Stimulated activated CD4-positive, alpha-beta T cell treated with anti-CD3 and anti-CD28 coated beads, Interleukin-1b, Interleukin-23, amount 100 ng/mL, for 48 hours (primary cell): Measurements from ENCODE around the gene RAB1B.

Experiments
- DNase-seq: peaks from one replicate; pipeline ENCODE4 v3.0.0-alpha.2; 2020

Gene RAB1B

DNA sequence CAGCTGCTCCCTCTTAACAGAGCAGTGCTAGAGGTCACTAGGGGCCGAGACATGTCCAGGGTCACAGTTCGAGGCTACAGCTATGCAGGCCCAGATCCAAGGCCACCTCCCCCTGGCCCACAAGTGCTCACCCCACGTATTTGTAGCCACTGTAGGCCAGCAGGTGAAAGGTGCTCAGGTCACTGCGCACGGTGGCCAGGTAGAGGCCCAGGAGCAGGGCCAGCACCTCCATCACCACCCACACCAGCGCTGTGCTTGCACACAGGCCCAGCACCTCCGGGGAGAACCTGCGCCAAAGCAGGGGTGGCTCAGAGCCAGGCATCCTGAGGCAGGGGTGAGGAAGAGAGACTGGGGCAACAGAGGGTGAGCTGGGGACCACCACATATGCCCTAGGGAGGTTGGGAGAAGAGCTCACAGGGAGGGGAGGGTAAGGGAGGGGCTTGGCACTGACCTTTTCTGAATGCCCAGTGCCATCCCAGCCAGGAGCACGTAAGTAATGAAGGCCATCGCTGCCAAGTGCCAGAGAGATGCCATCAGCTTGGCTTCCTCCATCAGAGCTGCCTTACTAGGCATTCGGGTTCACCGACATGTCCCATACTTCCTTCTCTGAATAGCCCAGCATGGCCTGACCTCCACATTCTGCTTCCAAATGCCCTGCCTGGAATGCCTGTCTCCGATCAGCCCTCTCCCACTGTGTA lies 17.0 kb downstream of the RAB1B start:
- no peak for DNase-seq

DNA sequence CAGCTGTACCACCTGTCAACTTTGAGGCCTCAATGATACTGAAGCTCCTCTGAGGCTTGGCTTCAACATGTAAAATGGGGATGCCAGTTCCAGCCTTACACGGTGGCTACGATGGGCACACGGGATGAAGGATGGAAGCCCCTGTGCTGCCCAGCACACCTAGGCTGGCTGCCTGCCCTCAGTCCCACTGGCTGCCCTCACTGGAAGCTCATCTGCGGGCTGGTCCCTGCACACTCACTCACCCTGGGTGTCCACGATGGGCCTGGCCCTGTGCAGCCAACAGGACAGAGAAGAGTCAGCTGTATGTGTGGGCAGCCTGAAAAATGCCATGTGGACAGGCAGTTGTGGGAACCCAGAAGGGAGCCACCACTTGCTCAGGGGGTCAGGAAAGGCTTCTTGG lies 18.3 kb downstream of the RAB1B start:
- no peak for DNase-seq

DNA sequence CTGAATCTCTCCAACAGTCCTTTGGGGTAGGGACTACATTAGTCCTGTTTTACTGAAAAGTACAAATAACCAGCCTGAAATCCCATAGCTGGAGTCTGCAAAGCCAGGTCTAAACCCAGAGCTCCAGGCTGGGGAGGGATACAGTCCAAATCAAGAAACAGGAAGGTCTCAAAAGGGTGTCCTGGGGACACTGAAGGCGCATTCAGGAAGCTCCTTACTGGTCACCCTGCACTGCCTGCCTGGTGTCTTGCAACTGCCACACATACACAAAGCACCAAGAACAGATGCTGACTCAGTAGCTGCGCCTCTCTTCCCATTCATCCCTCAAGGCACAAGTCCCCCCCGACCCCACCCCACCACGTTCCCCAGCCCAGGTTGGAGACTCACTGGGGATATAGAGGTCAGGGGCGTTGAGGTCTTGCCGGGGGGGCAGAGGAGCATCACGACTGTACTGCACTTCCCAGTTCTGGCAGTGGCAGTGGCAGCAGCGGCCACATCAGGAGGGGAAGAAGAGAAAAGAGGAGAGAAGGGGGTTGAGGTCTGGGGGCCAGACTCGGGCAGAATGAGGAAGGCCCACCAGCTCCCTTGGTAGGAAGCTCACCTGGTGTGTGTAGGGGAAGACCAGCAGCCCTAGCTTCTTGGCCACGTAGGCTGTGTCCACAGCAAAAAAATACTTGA lies 18.9 kb downstream of the RAB1B start:
- no peak for DNase-seq

DNA sequence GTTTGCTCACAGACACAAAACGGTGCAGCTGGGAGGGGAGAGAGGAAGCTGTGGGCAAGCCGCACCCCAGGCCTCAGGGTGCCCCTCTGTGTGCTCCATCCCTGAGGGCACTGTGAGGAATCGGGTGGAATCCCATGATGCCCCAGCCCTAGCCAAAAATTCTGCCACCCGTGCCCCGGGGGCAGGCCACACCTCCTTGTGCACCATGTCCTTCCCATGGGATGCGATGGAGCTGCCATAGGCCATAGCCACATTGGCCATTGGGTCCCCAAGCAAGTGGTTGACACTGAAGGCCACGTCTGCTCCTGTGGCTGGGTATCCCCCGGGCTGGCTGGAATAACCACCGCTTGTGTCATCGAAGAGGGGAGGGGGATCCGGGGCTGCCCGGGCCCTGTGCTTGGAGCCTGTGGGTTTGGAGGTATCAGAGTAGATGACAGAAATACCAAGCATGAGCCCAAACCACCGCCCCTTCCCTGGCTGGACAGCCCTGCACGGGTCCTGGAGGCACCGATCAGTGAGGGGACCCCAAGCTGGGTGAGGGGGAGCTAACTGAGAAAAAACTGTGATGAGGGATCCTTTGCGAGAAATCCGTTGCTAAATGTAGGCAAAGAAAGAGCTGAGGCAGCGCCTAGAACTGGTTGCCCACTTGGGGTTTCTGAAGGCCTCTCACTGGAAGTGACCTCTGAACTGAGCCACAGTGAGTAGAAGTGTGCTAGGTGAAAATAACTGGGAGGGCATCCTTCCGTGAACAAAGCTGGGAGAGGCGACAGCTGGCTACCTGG lies 19.6 kb downstream of the RAB1B start:
- no peak for DNase-seq

DNA sequence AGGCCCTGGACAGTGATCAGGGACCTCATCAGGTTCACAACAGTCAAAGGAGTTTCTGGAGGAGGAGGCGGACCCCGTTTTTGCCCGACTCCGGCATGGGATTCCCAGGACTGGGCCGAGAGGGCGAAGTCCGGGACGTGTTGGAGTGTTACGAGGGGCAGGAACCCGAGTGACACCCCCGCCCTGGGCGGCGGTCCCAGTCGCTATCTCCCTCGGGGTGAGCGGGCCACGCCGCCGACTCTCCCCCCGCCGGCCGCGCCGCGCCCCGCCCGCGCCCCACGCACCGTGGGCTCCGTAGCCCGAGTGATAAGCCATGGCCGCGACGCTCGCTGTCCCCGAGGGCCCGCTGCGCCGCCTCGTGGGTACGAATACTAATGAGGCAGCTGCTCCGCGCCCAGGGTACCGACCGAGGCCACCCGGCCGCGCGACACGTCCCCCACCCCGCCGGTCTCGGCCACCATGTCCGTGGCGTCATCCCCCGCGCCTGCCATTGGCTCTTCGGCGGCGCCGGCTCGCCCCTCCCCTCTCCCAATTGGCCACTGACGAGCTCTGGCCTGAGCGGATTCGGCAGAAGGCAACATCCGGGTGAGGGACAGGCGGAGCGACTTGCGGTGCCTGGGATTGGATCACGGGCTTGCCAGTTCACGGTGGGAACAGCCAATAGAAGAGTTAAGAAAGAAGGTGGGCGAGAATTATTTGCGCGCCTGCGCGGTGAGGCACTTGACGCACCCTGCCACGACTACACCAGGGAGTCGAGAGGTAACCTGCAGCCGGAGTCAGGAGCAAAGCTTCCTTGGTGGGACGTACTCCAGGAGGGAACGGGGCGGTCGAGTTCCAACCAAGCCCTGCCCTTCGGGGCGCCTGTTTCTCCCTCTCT lies 20.5 kb downstream of the RAB1B start, which contains the start of gene YIF1A:
YIF1A (minus strand) TSS at position 473 of the 877 bp plus-strand sequence; CDS start at position 315, 158 bp downstream.
- peak; percentile 99 for DNase-seq

DNA sequence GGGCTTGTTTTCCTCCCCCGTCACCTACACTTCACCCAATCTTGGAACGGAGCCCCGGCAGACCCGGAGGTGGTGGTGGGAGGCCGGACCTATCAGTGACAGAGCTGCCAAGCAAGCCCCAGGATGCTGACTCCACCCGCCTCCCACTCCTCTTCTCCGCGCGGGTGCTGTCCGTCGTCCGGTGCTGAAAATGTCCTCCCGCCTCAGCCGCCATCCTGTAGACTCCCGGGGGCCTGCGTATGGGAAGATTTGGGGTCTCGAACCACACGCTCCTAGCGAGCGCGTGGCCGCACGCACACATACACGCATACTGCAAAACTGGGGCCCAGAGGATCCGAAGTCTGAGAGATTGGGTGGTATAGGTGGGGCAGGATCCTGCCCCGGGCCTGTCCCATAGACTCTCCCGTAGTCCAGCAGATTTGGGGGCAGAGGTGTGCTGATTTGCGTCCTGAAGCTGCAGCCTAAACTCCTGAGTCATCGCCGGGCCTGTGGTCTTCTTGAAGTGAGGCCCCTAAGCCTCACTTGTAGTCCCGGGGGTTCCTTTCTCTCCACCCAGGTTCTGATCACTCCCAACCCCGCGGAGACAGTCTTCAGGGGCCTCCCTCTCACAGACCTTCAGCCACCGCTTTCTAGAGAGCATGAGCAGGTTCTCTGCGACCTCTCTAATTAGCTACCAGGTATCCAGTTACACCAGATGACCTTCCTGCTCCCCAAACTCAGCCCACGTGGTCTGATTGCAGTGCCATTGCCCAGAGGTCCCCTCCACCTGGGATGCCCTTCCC lies 21.3 kb downstream of the RAB1B start:
- peak; percentile 86 for DNase-seq

DNA sequence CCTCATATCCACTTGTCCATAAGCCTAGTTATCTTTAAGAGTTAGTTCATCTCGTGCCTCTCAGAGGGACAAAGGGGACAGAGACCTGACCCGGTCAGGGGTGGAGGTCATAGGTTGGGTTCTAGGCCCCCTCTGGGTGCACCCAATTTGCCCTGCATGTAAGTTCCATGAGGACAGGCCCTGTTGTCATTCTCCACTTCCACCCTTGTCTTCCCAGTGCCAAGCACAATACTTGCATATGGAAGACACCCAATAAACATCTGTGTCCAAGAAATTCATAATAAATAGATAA lies 21.8 kb downstream of the RAB1B start:
- DNase-seq = no peak

DNA sequence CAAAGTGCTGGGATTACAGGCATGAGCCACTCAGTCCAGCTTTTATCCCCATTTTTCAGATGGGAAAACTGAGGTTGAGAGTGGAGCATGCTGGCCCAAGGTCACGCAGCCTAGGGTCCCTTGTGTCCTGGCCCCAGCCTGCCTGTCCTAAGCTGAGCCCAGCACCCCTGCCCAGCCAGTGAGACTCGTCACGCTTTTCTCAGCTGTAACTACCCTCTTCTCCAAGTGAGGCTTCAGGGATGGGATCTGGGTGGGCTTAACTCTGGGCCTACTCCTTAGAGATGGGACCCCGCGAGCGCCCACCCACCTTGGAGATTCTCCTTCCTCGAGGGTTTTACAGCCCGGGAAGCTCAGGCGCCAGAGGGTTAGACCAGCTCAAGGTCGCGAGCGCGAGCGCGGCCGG lies 22.9 kb downstream of the RAB1B start:
- DNase-seq = no peak

DNA sequence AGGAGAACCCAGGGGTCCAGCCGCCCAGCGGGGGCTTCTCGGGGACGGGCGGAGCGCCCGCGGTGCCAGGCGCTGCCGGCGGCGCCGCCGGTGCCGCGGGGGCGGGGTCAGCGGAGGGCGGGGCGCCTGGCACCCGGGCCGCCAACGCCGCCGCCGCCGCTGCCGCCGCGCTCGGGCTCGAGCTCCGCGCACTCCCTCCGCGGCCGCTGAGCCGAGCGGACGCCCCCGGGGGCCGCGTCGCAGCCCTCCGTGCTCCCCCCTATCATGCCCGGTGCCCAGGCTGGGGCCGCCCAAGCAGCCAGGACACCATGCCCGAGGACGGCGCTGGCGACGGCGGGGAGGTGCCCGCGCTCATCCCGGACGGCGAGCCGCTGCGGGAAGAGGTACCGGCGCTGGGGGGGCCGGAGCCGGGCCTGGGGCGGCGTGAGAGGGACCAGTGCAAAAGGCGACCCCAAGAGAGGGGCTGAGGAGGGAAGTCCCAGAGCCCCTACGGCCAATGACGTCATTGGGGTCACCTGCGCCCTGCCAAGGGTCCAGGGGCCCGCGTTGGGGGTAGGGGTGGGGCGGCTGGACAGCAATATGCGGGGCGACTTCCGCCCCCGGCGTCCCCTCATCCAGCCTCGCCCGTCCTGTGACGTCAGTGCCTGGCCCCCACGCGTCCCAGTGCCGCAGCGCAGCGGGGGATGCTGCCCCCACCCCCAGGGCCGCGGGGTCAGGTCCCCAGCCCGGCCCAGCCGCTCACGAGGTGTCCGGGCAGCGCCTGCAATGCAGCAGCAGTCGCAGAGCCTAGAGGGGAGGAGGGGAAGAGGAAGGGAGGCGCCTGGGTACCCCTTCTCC lies 23.5 kb downstream of the RAB1B start, which contains the start of gene TMEM151A:
TMEM151A (plus strand) TSS at position 189 of the 837 bp plus-strand sequence; CDS start at position 309, 120 bp downstream.
- no peak for DNase-seq

DNA sequence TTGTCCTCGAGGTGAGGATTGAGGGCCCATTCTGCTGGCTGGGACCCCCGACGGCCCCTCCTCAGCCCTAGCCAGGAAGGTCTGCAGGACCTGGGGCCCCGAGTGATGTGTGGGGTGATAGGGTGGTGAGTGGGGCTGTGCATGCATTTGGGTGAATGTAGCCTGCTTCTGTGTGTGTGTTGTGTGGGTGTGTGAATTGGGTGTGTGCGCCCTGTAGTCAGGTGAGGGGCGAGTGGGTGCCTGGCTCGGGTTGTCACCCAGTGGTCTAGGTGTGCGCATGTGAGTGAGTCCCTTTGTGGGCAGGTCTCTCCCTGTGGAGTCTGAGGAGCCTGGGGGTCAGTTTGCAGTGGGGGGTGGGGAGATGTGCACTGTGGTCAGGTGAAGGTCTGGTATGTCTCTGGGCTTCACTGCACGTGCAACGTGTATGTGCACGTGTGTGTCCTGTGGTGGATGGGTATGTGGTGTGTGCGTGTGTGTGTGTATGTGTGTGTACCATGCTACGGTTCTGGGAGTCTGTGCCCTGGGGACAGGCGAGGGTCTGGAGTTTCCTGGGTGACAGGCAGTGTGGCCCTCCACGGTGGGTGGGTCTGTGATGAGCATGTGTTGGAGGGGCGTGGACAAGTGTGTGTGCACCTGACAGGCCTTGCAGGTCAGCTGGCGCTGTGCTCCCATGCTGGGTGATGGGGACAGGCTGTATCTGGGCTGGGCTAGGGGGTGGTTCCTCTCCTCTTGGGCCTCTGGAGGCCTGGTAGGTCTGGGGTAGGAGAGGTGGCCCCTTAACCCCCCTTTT lies 24.3 kb downstream of the RAB1B start:
- no peak for DNase-seq

DNA sequence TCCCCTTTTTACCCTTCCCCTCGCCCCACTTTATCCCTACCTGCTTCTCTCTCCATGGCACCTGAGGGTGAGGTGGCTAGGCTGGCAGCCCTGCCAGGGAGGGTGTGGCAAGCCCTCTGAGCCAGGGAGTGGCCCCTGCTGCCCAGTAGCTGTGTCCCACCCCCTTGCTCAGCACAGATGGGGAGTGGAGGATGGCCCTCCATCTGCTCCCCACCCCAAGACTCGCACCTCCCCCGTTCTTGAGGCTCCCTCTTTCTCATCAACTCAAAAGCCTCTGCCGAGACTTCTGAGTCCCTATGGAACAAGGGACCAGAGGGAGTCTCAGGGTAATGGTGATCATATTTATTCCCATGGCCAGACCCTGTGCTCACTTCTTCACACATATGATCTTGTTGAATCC lies 24.9 kb downstream of the RAB1B start:
- DNase-seq = no peak

DNA sequence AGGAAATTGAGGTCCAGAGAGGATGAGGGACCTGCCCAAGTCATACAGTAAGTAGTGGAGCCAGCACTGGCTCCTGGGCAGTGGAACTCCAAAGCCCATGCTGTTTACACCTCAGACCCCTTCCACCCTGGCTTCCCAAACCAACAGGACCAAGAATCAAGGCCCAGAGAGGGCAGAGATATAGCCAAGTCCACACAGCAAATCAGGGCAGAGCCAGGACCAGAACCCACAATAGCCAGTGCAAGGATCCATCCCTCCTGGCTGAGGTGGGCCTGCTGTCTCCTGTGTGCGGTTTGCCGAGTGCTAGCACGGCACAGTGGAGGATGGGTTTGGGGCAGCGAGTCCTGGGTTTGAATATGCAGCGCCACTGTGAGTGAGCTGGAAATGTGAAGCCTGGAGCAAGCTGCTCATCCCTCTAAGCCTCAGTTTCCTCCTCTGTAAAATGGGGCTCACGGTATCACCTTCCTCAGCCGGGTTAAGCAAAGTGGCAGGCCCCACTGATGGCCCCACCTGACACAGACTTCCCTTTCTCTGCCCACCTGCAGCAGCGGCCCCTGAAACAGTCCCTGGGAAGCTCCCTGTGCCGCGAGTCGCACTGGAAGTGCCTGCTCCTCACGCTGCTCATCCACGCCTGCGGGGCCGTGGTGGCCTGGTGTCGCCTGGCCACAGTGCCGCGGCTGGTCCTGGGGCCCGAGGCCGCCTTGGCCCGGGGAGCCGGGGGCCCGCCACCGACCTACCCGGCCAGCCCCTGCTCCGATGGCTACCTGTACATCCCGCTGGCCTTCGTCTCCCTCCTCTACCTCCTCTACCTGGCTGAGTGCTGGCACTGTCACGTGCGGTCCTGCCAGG lies 25.6 kb downstream of the RAB1B start:
- no peak for DNase-seq

DNA sequence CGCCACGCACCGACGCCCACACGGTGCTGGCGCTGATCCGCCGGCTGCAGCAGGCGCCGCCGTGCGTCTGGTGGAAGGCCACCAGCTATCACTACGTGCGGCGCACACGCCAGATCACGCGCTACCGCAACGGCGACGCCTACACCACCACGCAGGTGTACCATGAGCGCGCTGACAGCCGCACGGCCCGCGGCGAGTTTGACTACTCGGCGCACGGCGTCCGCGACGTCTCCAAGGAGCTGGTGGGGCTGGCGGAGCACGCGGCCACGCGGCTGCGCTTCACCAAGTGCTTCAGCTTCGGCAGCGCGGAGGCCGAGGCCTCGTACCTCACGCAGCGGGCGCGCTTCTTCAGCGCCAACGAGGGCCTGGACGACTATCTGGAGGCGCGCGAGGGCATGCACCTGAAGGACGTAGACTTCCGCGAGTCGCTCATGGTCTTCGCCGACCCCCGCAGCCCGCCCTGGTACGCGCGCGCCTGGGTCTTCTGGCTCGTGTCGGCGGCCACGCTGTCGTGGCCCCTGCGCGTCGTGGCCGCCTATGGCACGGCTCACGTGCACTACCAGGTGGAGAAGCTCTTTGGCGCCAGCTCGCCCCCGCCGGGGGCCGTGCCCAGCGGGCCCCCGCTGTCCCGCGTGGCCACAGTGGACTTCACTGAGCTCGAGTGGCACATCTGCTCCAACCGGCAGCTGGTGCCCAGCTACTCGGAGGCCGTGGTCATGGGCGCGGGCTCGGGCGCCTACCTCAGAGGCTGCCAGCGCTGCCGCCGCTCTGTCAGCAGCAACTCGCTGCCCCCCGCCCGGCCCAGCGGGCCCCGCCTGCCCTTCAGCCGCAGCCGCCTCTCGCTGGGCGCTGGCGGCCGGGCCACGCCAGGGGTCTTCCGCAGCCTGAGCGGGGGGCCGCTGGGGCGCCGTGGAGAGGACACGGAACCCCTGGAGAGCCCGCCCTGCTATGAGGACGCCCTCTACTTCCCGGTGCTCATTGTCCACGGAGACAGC lies 26.5 kb downstream of the RAB1B start:
- no peak for DNase-seq

DNA sequence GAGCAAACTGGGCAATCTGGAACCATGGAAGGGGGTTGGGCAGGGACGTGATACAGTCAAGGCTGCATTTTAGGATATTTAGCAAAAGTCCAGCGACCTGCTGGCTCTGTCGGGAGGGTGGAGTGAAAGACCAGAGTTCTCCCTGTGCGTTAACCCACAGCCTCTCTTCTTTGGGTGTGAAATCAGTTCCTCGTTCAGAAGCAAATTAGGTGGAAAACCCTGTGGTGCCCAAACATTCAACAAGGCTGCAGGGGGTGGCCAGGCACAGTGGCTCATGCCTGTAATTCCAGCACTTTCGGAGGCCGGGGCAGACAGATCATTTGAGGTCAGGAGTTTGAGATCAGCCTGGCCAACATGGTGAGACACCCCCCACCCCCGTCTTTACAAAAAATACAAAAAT lies 29.2 kb downstream of the RAB1B start:
- no peak for DNase-seq

DNA sequence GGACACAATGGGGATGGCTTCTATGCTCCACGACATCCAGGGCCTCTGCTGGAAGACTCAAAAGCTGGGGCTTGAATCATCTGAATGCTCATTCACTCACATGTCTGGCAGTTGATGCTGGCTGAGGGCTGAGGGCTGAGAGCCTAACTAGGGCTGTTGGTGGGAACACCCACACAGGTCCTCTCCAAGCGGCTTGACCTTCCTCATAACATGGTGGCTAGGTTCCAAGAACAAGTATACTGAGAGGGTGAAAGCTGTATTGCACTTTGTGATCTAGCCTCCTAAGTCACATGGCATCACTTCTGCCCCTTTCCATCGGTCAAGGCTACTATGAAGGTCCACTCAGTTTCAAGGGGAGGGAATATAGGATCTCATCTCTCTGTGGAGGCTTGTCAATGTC lies 30.7 kb downstream of the RAB1B start:
- no peak for DNase-seq

DNA sequence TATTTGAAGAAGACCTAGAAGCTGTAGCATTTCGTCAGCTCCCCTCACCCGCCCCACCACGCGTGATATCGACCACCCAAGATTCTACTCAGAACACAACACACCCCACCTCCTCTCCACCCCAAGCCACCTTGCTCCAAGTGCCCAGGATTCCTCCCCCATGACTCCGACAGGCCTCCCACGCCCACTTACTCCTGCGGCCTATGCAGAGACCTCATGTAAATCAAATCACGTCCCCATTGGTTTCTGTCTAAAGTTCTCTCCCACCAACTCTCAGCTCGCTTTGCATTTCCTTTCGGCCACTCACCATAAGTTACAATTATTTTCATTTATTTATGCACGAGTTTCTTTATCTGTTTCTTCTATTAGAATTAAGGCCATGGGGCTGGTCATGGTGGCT lies 34.2 kb downstream of the RAB1B start:
- no peak for DNase-seq

DNA sequence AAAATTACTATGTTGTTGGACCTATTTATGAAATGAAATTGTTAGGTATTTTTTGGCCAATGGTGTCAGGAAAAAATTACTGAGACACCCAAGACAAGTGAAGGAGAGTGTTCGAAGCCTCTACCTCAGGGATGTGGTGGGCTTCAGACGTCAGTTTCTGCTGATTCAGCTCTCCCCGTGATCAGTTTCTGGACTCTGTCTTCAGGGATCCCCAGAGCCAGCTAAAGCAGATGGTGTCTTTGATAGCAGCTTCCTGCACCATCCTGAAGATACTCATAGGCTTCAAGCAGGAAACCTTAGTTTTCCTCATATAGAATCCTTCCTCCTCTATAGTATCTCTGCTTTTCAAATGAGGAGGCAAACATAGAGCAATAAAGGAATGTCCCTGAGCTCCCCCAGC lies 41.0 kb downstream of the RAB1B start:
- no peak for DNase-seq

DNA sequence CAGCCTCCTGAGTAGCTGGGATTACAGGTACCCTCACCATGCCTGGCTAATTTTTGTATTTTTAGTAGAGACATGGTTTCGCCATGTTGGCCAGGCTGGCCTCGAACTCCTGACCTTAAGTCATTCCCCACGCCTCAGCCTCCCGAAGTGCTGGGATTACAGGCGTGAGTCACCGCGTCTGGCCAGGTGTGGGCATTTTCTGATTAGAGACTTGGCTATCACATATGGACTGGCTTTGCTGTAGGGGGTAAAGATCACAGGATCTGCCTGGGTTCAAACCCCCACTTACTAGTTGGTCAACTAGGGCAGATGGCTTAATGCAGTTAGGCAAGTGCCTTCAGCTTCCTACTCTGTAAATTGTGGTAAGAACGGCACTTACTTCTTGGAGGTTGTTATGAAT lies 41.9 kb downstream of the RAB1B start:
- DNase-seq = no peak
